Liver (tissue), 9 donors: ENCODE results near the gene CRHR1. TPM values are rescaled to one million over a fixed set of nuclear protein-coding genes. Genes with fewer than 3 reads are reported as not detected.

ENCODE experiments used
- DNase-seq: peaks from one replicate; pipeline ENCODE4 v3.0.0-alpha.2; 2017; ENCODE audit warnings: low spot score
- H3K27ac ChIP-seq, 2 donors: one replicate each; pipeline ENCODE4 v1.7.0; 2013; ENCODE audit warnings: inconsistent platforms in 2 of 2, low read length in 2 of 2, control low read depth in 1 of 2, low read depth in 1 of 2, mild to moderate bottlenecking in 1 of 2
- H3K27me3 ChIP-seq, 4 donors: one replicate each; pipeline versions ENCODE4 v1.6.1 to v1.7.0; 2013; ENCODE audit warnings: low read length in 3 of 4, inconsistent platforms in 1 of 4, mild to moderate bottlenecking in 1 of 4, moderate library complexity in 1 of 4; ENCODE audit not compliant: control insufficient read depth in 4 of 4, insufficient read depth in 4 of 4
- H3K36me3 ChIP-seq, 4 donors: one replicate each; pipeline versions ENCODE4 v1.6.1 to v1.7.0; 2013; ENCODE audit warnings: low read length in 3 of 4, mild to moderate bottlenecking in 3 of 4, low read depth in 1 of 4, moderate library complexity in 1 of 4; ENCODE audit not compliant: control insufficient read depth in 4 of 4, insufficient read depth in 3 of 4
- H3K4me1 ChIP-seq, 4 donors: one replicate each; pipeline versions ENCODE4 v1.6.1 to v1.7.0; 2013; ENCODE audit warnings: low read length in 3 of 4, mild to moderate bottlenecking in 3 of 4, moderate library complexity in 1 of 4; ENCODE audit not compliant: control insufficient read depth in 4 of 4, insufficient read depth in 4 of 4
- H3K4me3 ChIP-seq, 3 donors: one replicate each; pipeline versions ENCODE4 v1.6.1 to v1.7.0; 2013; ENCODE audit warnings: low read length in 3 of 3, control low read depth in 1 of 3, low read depth in 1 of 3, mild to moderate bottlenecking in 1 of 3
- H3K9ac ChIP-seq, 2 donors: one replicate each; pipeline ENCODE4 v1.7.0; 2013; ENCODE audit warnings: low read length in 2 of 2, mild to moderate bottlenecking in 2 of 2, moderate library complexity in 2 of 2, control low read depth in 1 of 2, low read depth in 1 of 2
- H3K9me3 ChIP-seq, 4 donors: one replicate each; pipeline versions ENCODE4 v1.6.1 to v1.7.0; 2013; ENCODE audit warnings: low read length in 3 of 4; ENCODE audit not compliant: control insufficient read depth in 4 of 4
- ATF3 ChIP-seq: IDR thresholded peaks from 2 replicates; pipeline ENCODE4 v1.6.1; 2016; ENCODE audit warnings: antibody characterized with exemption
- CTCF ChIP-seq: fragments of 150-350 bp; IDR thresholded peaks from 2 replicates; pipeline ENCODE4 v1.5.1; 2017; ENCODE audit warnings: improper control_type of control experiment, low read depth, low read length; ENCODE audit not compliant: missing input control
- FOXA1 ChIP-seq: IDR thresholded peaks from 2 replicates; pipeline ENCODE4 v1.6.1; 2016; ENCODE audit warnings: antibody characterized with exemption
- HNF4A ChIP-seq, 2 donors: conservative IDR thresholded peaks; 2 replicates each; pipeline ENCODE4 v1.6.1; 2016; ENCODE audit warnings: antibody characterized with exemption in 2 of 2, mild to moderate bottlenecking in 2 of 2
- JUND ChIP-seq, 2 donors: IDR thresholded peaks; 2 replicates each; pipeline ENCODE4 v1.6.1; 2016; ENCODE audit warnings: antibody characterized with exemption in 2 of 2
- NR2F2 ChIP-seq: IDR thresholded peaks from 2 replicates; pipeline ENCODE4 v1.6.1; 2016; ENCODE audit warnings: antibody characterized with exemption
- RAD21 ChIP-seq, 2 donors: IDR thresholded peaks; 2 replicates each; pipeline ENCODE4 v1.6.1; 2016; ENCODE audit warnings: antibody characterized with exemption in 2 of 2, mild to moderate bottlenecking in 2 of 2
- RXRA ChIP-seq, 2 donors: IDR thresholded peaks; 2 replicates each; pipeline ENCODE4 v1.6.1; 2017 to 2018; ENCODE audit warnings: antibody characterized with exemption in 2 of 2, mild to moderate bottlenecking in 1 of 2
- SP1 ChIP-seq: IDR thresholded peaks from 2 replicates; pipeline ENCODE4 v1.6.1; 2018; ENCODE audit warnings: antibody characterized with exemption, mild to moderate bottlenecking
- TAF1 ChIP-seq: conservative IDR thresholded peaks from 2 replicates; pipeline ENCODE4 v1.6.1; 2016; ENCODE audit warnings: antibody characterized with exemption, mild to moderate bottlenecking
- WGBS: extraction: QIAGEN DNeasy Blood & Tissue Kit; methylation state at CpG from one replicate; pipeline ENCODE4 v1.1.7; 2013; 5-methylcytosine and 5-hydroxymethylcytosine counted together
- polyA plus RNA-seq, 2 donors: library from polyadenylated mRNA; stranded (reverse) in 1 of 2; unstranded in 1 of 2; fragments of 200-250 nt in 1 of 2; fragments of >200 nt in 1 of 2; fragmentation: Nextera tagmentation in 1 of 2; extraction: Ambion mirVana in 1 of 2; gene quantifications; one replicate each; pipeline versions ENCODE4 v1.2.1 to v1.2.3, GENCODE V29; 2013 to 2015
- total RNA-seq, 2 donors: library from RNA; depleted of rRNA; stranded (reverse); fragments of >200 nt; gene quantifications; one replicate each; pipeline ENCODE4 v1.2.3, GENCODE V29; 2014
- TF ChIP-seq, protein P1 (sequence below): IDR thresholded peaks from 2 replicates; pipeline ENCODE4 v1.6.1; 2016; ENCODE audit warnings: antibody characterized with exemption
- TF ChIP-seq, protein P2 (sequence below): IDR thresholded peaks from 2 replicates; pipeline ENCODE4 v1.6.1; 2016; ENCODE audit warnings: antibody characterized with exemption
- donor health status: healthy.
- donor health status: healthy.
- donor health status: healthy.
- donor health status: healthy.
- donor health status: healthy.

Gene CRHR1
- total and polyA plus RNA-seq, 4 donors: not detected

DNA sequence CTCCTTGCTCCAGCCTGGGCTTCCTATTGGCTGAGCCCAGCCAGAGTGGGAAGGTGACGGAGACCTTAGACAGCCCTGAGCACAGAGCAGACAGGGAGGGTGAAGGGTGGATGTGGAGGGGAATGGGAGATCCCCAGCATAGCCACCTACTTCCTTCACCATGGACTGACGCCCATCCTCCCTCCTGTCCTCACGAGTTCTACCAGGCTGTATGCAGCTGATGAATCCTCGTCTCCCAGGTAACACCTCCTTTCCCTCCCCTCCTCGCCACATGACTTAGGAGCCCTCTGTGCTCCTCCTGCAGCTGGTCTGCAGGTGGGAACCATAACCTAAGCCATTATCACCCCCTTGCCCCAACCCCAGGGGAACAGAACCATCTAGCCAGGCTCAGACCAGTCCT, 9.0 kb upstream of the CRHR1 start (continued):
- TF ChIP-seq CTCF: no peak
- TF ChIP-seq ATF3: no peak
- TF ChIP-seq, protein P1, sequence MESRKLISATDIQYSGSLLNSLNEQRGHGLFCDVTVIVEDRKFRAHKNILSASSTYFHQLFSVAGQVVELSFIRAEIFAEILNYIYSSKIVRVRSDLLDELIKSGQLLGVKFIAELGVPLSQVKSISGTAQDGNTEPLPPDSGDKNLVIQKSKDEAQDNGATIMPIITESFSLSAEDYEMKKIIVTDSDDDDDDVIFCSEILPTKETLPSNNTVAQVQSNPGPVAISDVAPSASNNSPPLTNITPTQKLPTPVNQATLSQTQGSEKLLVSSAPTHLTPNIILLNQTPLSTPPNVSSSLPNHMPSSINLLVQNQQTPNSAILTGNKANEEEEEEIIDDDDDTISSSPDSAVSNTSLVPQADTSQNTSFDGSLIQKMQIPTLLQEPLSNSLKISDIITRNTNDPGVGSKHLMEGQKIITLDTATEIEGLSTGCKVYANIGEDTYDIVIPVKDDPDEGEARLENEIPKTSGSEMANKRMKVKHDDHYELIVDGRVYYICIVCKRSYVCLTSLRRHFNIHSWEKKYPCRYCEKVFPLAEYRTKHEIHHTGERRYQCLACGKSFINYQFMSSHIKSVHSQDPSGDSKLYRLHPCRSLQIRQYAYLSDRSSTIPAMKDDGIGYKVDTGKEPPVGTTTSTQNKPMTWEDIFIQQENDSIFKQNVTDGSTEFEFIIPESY: no peak
- TF ChIP-seq, protein P2, sequence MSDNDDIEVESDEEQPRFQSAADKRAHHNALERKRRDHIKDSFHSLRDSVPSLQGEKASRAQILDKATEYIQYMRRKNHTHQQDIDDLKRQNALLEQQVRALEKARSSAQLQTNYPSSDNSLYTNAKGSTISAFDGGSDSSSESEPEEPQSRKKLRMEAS: no peak

GRCh38 chr17:45775576-45776011, 8.5 kb upstream of the CRHR1 start:
- H3K27me3 ChIP-seq: peaks cover 0 to 7% (median 1%) of the 10 kb centered on the region in 4 donors
- no peaks in the 10 kb centered on the region for H3K9me3 ChIP-seq
- DNase-seq: no peak
- no peaks in the 10 kb centered on the region for H3K36me3 ChIP-seq
- H3K27ac ChIP-seq: no peak overlapping the region
- no peaks in the 10 kb centered on the region for H3K4me1 ChIP-seq
- WGBS: 65% methylated on average over 4 of the region's 4 CpGs
- H3K4me3 ChIP-seq: no peak overlapping the region
- no peak overlapping the region for H3K9ac ChIP-seq
- TF ChIP-seq RAD21 (IDR thresholded peaks at IDR 0.05) (no peak), RXRA (IDR thresholded peaks at IDR 0.05) (peak; percentile 33 to 47), HNF4A (conservative IDR thresholded peaks at IDR 0.05) (peak; percentile 14 to 29)

- H3K4me3 ChIP-seq: no peak overlapping the region
- no peaks in the 10 kb centered on the region for H3K36me3 ChIP-seq
- no peaks in the 10 kb centered on the region for H3K4me1 ChIP-seq
- TF ChIP-seq RAD21 (IDR thresholded peaks at IDR 0.05) (no peak), JUND (IDR thresholded peaks at IDR 0.05) (no peak), ATF3 (no peak), TAF1 (no peak), FOXA1 (no peak), NR2F2 (no peak), SP1 (no peak)
- TF ChIP-seq, protein P2: no peak
- WGBS: 75% methylated on average over 7 of the region's 7 CpGs
- no peak overlapping the region for H3K27ac ChIP-seq
- H3K9me3 ChIP-seq: no peaks in the 10 kb centered on the region
- peaks cover 0 to 7% (median 1%) of the 10 kb centered on the region in 4 donors for H3K27me3 ChIP-seq
- H3K9ac ChIP-seq: no peak overlapping the region
- DNase-seq: no peak
These were observed 7.2 kb upstream of the CRHR1 start for GRCh38 chr17:45776896-45777295.
